Stimulated activated effector memory CD8-positive, alpha-beta T cell treated with anti-CD3 and anti-CD28 coated beads, Interleukin-12 subunit alpha, Interleukin-12 subunit beta, amount 100 ng/mL, for 72 hours (primary cell): Measurements from ENCODE around the gene SH3TC2.

ENCODE experiments used
- ATAC-seq: fragments of 150-1000 bp; cut with Tn5 transposase; 2 replicates; pipeline ENCODE4 v1.10.0; 2021
- DNase-seq, 2 donors: peaks; one replicate each; pipeline ENCODE4 v3.0.0; 2021 to 2022; ENCODE audit warnings: low spot score in 2 of 2
- H3K27ac Mint-ChIP-seq: one replicate; pipeline ENCODE4 v1.8.0; 2022; ENCODE audit warnings: mild to moderate bottlenecking, mixed read lengths
- H3K36me3 Mint-ChIP-seq: one replicate; pipeline ENCODE4 v1.8.0; 2022; ENCODE audit warnings: mild to moderate bottlenecking, mixed read lengths
- H3K4me1 Mint-ChIP-seq: one replicate; pipeline ENCODE4 v1.8.0; 2022; ENCODE audit warnings: mixed read lengths
- H3K4me3 Mint-ChIP-seq: one replicate; pipeline ENCODE4 v1.8.0; 2022; ENCODE audit warnings: mild to moderate bottlenecking, mixed read lengths
- H3K9me3 Mint-ChIP-seq: one replicate; pipeline ENCODE4 v1.8.0; 2022; ENCODE audit warnings: mixed read lengths

Gene SH3TC2

DNA sequence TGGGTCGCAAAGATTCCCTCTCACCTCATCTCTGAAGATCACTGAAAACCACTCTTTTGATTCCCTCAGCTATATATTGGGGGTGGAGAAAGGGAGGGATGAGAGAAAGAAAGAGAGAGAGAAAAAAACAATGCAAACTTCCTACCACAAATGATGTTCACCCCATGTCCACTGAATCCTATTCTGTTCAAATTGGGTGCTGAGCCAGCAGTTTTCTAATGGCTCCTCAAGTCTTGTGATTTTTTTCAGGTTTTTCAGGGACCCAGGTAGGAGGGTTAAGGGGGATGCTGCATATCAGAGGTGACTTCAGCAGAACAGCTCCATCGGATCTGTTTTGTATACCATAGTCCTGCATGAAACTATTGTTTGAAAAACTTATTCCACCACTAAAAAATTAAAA lies 95.9 kb downstream of the SH3TC2 start:
- no peaks in the 10 kb centered on the region for H3K9me3 Mint-ChIP-seq
- ATAC-seq (no peak), DNase-seq (no peak)
- no peak overlapping the region for H3K4me3 Mint-ChIP-seq
- H3K4me1 Mint-ChIP-seq: peaks cover 6% of the 10 kb centered on the region
- H3K27ac Mint-ChIP-seq: no peak overlapping the region
- no peaks in the 10 kb centered on the region for H3K36me3 Mint-ChIP-seq

DNA sequence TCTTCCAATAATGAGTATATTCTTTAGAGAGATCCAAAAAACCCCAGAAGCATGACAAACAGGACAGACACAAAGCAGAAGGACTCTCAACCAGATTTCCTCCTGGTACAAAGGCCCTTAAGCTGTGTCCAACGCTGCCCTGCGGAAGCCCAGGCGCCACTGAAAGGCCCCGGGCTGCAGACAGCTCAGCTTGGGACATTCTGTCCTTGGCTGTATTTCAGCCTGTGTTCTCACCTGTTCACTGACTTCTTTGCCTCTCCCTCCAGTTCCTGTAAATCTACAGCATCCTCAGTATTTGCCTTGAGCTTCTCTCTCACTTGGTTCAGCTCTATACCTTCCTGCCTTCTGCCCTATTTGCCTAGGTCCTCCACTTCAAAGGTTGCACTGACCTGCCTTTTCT lies 96.5 kb downstream of the SH3TC2 start:
- no peak overlapping the region for H3K4me3 Mint-ChIP-seq
- no peak overlapping the region for H3K27ac Mint-ChIP-seq
- ATAC-seq: no peak
- no peak for DNase-seq
- H3K4me1 Mint-ChIP-seq: peaks cover 6% of the 10 kb centered on the region
- no peaks in the 10 kb centered on the region for H3K36me3 Mint-ChIP-seq
- no peaks in the 10 kb centered on the region for H3K9me3 Mint-ChIP-seq

DNA sequence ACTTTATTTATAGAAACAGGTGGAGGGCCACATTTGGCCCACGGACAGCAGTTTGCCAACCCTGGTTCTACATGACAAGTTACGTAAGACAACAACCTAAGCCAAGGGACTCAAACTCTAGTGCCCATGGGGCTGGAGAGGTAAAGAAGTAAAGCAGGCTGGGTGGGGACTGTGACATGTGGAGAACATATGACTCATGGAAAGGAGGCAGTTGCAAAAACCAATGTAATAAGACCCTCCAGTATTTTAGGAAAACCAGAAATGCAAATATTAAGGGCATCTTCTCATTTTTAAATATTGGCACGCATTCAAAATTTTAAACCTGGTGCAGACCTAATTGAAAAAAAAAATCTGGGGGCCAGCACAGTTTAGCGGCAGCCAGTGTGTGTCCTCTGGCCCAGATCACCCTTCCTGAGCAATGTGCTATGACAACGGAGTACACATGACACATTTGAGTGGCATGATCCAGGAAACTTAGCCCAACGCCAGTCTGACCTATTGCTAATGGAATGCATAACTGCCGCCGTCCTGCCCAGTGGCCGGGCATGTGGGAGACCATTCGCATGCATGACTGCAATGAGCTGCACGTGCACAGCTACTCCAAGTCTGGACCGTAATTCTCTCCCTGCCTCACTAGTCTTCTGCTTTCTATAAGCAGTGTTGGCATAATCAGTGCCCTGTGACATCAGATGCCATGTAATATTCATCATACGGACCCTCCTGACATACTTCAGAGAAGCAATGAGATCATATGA lies 97.2 kb downstream of the SH3TC2 start:
- H3K36me3 Mint-ChIP-seq: no peaks in the 10 kb centered on the region
- ATAC-seq: no peak
- H3K4me1 Mint-ChIP-seq: peaks cover 6% of the 10 kb centered on the region
- no peak for DNase-seq
- no peaks in the 10 kb centered on the region for H3K9me3 Mint-ChIP-seq
- no peak overlapping the region for H3K4me3 Mint-ChIP-seq
- no peak overlapping the region for H3K27ac Mint-ChIP-seq

- Mint-ChIP-seq H3K27ac (no peak overlapping the region), H3K36me3 (no peaks in the 10 kb centered on the region), H3K9me3 (no peaks in the 10 kb centered on the region), H3K4me3 (no peak overlapping the region), H3K4me1 (peaks cover 6% of the 10 kb centered on the region)
- DNase-seq (no peak), ATAC-seq (peak; percentile 43)
These were observed 99.2 kb downstream of the SH3TC2 start for GRCh38 chr5:148963664-148964063.

GRCh38 chr5:148962761-148963324 lies 100.0 kb downstream of the SH3TC2 start:
- Mint-ChIP-seq H3K9me3 (no peaks in the 10 kb centered on the region), H3K36me3 (no peaks in the 10 kb centered on the region), H3K27ac (no peak overlapping the region), H3K4me1 (peaks cover 6% of the 10 kb centered on the region), H3K4me3 (no peak overlapping the region)
- no peak for ATAC-seq
- no peak for DNase-seq

DNA sequence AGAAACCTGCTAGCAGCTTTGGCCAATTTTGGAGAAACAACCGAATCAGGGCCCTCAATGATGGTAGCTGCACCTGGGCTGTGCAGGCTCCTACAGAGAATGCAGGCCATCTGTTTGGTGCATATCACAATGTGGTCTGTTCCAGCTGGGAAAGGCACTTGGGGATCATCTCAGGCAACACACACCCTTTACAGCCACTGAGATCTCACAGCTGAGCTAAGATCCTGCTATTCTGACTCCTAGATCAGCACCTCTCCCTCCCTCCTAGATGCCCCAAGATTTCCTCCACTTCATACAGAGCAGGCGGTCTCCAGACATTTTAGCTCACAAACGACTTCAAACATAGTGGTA lies 100.7 kb downstream of the SH3TC2 start:
- ATAC-seq (no peak), DNase-seq (no peak)
- Mint-ChIP-seq H3K27ac (no peak overlapping the region), H3K4me1 (peaks cover 6% of the 10 kb centered on the region), H3K4me3 (no peak overlapping the region), H3K36me3 (no peaks in the 10 kb centered on the region), H3K9me3 (no peaks in the 10 kb centered on the region)

- ATAC-seq (no peak), DNase-seq (no peak)
- Mint-ChIP-seq H3K27ac (no peak overlapping the region), H3K4me3 (no peak overlapping the region), H3K4me1 (peaks cover 6% of the 10 kb centered on the region), H3K36me3 (no peaks in the 10 kb centered on the region), H3K9me3 (no peaks in the 10 kb centered on the region)
These were observed 101.3 kb downstream of the SH3TC2 start for GRCh38 chr5:148961261-148962199.

DNA sequence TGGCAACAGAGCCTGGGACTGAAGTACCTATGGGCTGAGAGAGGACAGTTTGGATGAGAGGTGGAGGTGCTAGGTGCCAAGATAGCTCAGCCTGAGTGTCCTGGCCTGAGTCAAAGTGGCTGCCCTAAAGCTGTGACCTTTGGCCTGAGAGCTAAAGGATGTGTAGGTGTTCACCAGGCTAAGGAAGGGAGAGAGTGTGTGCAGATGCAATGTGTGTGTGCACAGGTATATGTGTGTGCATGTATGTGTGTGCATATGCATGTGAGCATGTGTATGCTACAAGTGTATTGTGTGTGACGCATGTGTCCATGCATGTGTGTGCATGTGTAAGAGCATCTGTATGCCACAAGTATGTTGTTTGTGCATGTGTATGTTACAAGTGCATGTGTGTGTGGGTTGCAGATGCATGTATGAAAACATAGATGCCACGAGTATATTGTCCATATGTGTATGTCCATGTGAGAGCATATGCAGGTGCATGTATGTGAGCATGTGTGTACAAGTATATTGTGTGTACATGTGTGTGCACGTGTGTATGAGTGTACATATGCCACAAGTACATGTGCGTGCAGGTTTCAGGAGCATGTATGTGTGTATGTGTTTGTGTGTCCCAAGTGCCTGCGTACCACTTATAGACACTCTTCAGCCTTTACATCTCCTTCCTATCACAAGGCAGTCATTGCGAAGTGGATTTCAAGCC lies 102.6 kb downstream of the SH3TC2 start:
- no peak for ATAC-seq
- Mint-ChIP-seq H3K36me3 (no peaks in the 10 kb centered on the region), H3K4me1 (peaks cover 6% of the 10 kb centered on the region), H3K27ac (no peak overlapping the region), H3K9me3 (no peaks in the 10 kb centered on the region), H3K4me3 (no peak overlapping the region)
- DNase-seq: no peak

GRCh38 chr5:148957591-148958202 lies 105.2 kb downstream of the SH3TC2 start:
- no peaks in the 10 kb centered on the region for H3K9me3 Mint-ChIP-seq
- no peak overlapping the region for H3K4me3 Mint-ChIP-seq
- H3K27ac Mint-ChIP-seq: no peak overlapping the region
- ATAC-seq (peak; percentile 68), DNase-seq (peak; percentile 42 to 72)
- H3K36me3 Mint-ChIP-seq: no peaks in the 10 kb centered on the region
- no peaks in the 10 kb centered on the region for H3K4me1 Mint-ChIP-seq

GRCh38 chr5:148956477-148957385 lies 106.1 kb downstream of the SH3TC2 start:
- Mint-ChIP-seq H3K4me1 (no peaks in the 10 kb centered on the region), H3K9me3 (no peaks in the 10 kb centered on the region), H3K36me3 (no peaks in the 10 kb centered on the region), H3K4me3 (no peak overlapping the region), H3K27ac (no peak overlapping the region)
- ATAC-seq (no peak), DNase-seq (no peak)
